ENCODE data around the gene LENEP.

GRCh38 chr1:154988058-154988954 lies 5.1 kb upstream of the LENEP start:
- TF ChIP-seq CTCF (conservative IDR thresholded peaks at IDR 0.05) = no peak
- no peak for TF ChIP-seq EZH2 (IDR thresholded peaks at IDR 0.05; ENCODE audit: low read depth)
